ENCODE measurements around the gene CCM2.

CCM2 gene

GRCh38 chr7:45092931-45093235 lies 92.9 kb downstream of the CCM2 start:
- no peak for DNase-seq (ENCODE audit: low read depth)
- no peak overlapping the region for H3K4me3 ChIP-seq (replicated peaks; ENCODE audit: low read depth, low read length)
- no peak for TF ChIP-seq CTCF (IDR thresholded peaks at IDR 0.05; ENCODE audit: low read length, missing control alignments)

- DNase-seq (ENCODE audit: low read depth): no peak
- TF ChIP-seq CTCF (IDR thresholded peaks at IDR 0.05; ENCODE audit: low read length, missing control alignments): no peak
- no peak overlapping the region for H3K4me3 ChIP-seq (replicated peaks; ENCODE audit: low read depth, low read length)
Measured at GRCh38 chr7:45098983-45099839, 99.2 kb downstream of the CCM2 start.

- DNase-seq (ENCODE audit: low read depth): no peak
- TF ChIP-seq CTCF (IDR thresholded peaks at IDR 0.05; ENCODE audit: low read length, missing control alignments): no peak
- H3K4me3 ChIP-seq (replicated peaks; ENCODE audit: low read depth, low read length): no peak overlapping the region
Measured at GRCh38 chr7:45099891-45100760, 100.1 kb downstream of the CCM2 start.

GRCh38 chr7:45100761-45101480 lies 100.9 kb downstream of the CCM2 start:
- no peak for DNase-seq (ENCODE audit: low read depth)
- H3K4me3 ChIP-seq (replicated peaks; ENCODE audit: low read depth, low read length): no peak overlapping the region
- no peak for TF ChIP-seq CTCF (IDR thresholded peaks at IDR 0.05; ENCODE audit: low read length, missing control alignments)

- DNase-seq (ENCODE audit: low read depth): no peak
- no peak overlapping the region for H3K4me3 ChIP-seq (replicated peaks; ENCODE audit: low read depth, low read length)
- no peak for TF ChIP-seq CTCF (IDR thresholded peaks at IDR 0.05; ENCODE audit: low read length, missing control alignments)
Measured at GRCh38 chr7:45101748-45102147, 101.7 kb downstream of the CCM2 start.

GRCh38 chr7:45102785-45103712 lies 103.0 kb downstream of the CCM2 start:
- H3K4me3 ChIP-seq (replicated peaks; ENCODE audit: low read depth, low read length): no peak overlapping the region
- DNase-seq (ENCODE audit: low read depth): no peak
- no peak for TF ChIP-seq CTCF (IDR thresholded peaks at IDR 0.05; ENCODE audit: low read length, missing control alignments)
